NCI-H1694 (cell line): Measurements from ENCODE around the gene SLC29A3.

Source experiments
- DNase-seq: peaks from one replicate; lab custom pipeline; 2025; lab: John Stamatoyannopoulos, UW

Gene SLC29A3

DNA sequence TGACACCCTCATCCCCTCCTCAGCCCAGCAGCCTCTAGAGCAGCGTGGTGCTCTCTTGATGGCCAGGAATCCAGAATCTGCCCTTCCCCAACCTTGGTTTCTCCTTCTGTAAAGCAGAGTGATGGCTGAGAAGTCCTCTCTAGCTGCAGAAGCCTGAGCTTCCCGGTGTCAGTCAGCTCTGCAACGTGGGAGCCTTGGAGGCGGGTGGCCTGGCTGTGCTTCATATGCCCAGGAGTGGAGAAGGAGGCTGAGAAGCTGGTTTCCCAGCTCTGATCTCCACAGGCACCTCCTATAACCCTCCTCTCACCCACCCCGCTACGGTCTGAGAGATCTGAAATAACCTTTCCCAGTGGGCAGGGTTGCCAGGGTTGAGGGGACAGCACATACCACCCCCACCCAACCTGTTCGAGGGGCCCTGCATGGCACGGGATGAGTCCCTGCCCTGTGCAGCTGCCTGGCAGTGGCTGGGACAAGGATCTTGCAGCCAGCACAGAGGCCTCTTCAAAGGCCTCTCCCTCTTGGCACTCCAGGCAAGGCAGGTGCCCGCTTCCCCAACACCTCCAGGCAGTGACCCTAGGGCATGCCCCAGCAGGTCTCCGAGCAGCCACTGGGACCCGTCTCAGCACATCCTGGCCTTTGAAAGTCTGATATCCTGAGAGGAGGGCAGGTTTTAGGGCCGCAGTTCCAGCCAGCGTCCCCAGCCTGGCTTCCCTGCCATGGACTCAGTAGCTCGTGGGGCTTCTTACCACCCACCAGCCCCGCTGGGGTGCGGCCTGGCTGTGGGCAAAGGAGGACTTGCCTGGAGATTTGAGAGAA lies 18.3 kb upstream of the SLC29A3 start:
- no peak for DNase-seq

DNA sequence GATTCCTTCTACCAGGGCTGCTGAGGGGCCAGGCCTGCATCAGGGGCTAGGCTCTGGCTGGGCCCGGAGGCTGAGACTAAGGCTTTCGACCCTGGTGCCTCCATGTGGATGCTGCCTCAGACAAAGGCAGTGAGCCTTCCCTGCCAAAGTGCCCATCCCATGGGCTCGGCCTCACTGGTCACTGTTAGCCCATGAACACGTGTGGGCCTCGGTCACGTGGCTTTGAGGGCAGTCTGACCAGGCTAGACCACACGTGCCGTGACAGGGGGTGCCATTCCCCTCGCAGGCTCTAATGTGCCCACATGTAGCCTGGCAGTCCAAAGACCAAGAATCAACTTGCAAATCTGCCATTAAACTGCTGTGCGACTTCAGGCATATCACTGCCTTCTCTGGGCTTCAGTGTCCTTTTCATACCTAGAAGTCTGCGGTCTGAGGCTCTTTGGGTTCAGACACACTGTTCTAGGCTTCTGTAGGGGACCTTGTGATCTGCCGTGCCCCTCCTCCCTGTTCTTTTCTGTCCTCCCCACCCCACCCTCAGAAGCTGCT lies 17.6 kb upstream of the SLC29A3 start:
- no peak for DNase-seq

- DNase-seq, result no peak
These were observed 16.6 kb upstream of the SLC29A3 start for GRCh38 chr10:71302451-71302850.

DNA sequence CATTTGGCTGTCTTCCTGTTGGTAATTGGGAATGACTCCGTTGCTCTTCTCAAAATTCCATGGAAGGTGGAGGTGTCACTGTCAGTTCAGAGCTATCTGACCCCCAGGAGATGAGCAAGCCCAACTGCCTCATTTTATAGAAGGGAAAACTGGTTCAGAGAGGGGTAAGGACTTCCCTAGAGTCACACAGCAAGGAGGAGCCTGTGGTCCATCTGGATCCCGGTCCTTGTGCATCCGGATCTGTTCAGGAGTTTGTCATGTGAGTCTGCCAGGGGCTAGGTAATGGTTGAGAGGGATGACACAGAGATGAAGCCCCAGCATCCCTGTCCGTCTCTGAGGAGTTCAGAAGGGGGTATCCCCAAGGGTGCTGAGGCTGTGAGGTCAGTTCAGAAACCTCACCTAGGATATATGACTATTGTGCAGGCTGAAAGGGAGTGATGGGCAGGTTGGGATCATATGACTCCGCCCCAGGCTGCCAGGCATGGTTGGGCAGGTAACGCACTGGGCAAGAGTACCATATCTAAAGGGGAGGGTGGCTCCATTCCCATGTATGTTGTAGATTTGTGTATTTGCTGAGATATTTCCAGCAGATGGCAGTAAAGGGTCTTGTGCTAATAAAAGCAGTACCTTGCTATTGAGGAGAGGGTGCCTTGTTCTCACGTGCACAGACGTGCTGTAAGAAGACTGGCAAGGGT lies 16.0 kb upstream of the SLC29A3 start:
- peak; percentile 86 for DNase-seq

GRCh38 chr10:71303569-71303907 lies 15.5 kb upstream of the SLC29A3 start:
- DNase-seq, result no peak

GRCh38 chr10:71304914-71305313 lies 14.1 kb upstream of the SLC29A3 start:
- DNase-seq, result no peak

- no peak for DNase-seq
These were observed 12.1 kb upstream of the SLC29A3 start for GRCh38 chr10:71306979-71307378.

GRCh38 chr10:71307469-71308085 lies 11.5 kb upstream of the SLC29A3 start:
- DNase-seq, result no peak

DNA sequence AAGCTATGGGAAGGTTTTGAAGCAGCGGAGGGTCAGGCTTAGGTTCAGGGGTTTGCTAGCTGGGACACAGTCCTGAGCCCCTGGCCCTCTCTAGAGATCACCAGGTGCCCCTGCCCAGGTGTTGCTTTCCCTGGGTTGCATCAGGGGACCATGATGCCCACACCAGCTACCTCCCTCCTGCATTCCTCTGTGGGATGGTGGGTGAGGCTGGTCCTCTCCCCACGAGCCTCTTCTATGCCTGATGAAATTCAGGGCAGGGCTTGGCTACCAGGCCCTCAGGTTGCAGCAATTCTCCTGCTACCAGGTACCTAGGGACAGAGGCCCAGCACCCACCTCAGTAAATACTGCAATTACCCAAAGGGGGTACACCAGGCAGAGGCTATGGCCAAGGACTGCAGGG lies 10.8 kb upstream of the SLC29A3 start:
- DNase-seq, result no peak

GRCh38 chr10:71308985-71309384 lies 10.1 kb upstream of the SLC29A3 start:
- DNase-seq, result no peak

- DNase-seq, result no peak
These were observed 9.1 kb upstream of the SLC29A3 start for GRCh38 chr10:71309919-71310318.

DNA sequence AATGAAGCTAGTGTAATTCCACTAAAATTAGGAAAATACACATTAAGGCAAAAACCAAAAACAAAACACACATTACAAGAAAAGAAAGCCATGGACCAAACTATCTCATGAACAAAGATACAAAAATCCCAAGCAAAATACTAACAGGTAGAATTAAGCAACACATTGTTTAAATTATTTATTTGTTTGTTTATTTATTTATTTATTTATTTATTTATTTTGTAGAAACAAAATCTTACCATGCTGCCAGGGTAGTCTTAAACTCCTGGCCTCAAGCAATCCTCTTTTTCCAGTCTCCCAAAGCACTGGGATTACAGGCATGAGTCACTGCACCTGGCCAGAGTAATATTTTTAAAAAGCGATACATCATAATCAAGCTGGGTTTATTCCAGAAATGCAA lies 6.8 kb upstream of the SLC29A3 start:
- no peak for DNase-seq

DNA sequence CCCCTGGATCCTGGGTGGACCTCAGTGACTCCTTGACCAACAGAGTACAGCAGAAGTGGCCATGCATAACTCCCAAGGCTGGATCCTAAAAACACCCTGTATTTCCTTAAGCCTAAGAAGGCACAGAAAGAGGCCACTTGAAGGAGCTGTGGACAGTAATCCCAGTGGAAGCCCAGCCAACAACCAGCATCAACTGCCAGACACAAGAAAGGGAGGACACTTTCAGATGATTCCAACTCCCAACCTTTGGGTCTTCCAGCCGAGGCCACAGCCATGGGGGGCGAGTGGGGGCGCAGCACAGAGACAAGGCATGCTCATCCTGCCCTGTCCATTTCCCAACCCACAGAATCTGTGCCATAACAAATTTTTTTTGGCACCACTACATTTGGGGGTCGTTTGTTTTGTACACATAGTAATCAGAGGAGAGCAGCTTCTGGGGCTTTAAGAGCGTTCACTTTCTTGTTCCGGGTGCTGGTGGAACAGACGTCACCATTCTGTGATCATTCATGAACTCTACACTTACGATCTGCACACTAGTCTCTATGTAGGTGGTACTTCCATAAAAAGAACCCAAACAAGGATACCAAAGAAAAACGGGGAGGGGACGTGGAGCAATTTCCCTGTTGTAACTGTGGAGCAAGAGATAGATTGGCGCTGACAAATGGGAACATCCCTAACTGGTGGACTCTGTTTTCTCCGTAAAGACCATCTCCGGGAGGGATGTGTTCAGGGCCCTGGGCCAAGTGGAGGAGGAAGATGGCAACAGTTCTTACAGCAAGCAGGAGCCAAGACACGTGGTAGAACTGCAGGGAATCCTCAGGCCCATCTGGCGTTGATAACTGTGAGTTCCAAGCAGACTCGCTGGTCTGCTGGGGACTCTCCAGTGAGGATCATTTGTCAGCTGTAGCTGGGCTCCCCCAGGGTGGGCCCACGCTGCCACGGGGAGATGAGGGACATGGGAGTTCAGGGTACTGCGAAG lies 6.0 kb upstream of the SLC29A3 start:
- DNase-seq, result peak; percentile 47

- peak; percentile 26 for DNase-seq
These were observed 4.9 kb upstream of the SLC29A3 start for GRCh38 chr10:71314028-71314693.

GRCh38 chr10:71314694-71315225 lies 4.3 kb upstream of the SLC29A3 start:
- DNase-seq, result no peak

DNA sequence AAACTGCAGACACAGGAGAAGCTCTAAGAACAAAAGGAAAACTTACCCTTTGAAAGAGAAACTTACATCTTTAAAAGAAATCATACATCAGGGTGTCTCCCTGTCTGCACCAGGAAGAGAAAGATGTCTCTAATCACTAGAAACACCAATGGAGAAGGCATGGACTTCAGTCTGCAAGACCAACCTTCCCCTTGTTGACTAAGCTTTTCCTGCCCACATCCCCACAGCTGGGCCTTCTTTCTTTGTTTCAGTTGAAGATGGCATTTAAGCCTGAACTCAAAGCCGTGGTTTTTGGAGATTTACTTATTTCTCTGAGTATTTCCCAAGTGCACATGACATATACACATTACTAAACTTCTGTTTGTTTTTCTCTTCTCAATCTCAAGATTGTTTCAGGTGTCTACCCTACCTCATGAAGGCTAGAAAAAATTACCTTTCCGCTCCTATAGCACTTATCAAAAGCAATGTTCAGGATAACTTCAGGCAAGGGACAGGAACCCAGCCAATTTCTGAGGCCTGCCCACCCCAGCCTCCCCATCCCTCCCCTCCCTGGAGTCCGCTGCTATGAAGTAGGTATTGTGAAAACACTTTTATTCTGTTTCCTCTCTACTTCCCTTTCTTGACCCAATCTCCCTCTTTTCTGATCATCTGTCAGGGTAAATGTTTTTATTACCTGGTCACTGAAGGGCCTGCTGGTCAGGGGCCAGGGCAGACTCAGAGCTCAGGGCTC lies 2.8 kb upstream of the SLC29A3 start:
- DNase-seq, result no peak

- DNase-seq, result no peak
These were observed 2.3 kb upstream of the SLC29A3 start for GRCh38 chr10:71316786-71317160.

DNA sequence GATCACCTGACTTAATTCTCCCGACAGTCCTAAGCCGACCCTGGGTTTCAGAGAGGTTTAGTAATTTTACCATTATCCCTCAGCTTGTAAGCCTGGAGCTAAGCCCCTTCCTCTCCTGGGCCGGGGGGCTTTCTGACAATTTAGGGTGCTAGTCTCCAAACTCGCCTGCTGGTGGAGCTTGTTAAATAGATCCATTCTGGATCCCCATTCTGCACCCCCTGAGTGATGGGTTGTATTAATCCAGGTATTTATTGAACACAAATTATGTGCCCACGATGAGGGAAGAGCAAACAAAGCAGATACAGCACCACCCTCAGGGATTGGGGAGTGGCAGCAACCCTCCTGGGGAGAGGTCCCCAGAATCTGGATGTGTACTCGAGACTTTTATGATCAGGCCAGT lies 1.3 kb upstream of the SLC29A3 start:
- DNase-seq, result no peak

GRCh38 chr10:71319800-71320392 lies 837 bp downstream of the SLC29A3 start:
- DNase-seq, result no peak

- DNase-seq, result no peak
These were observed 1.5 kb downstream of the SLC29A3 start for GRCh38 chr10:71320592-71320991.
